Caco-2 (cell line): Measurements from ENCODE around the gene BHLHE23. TPM values are rescaled to one million over a fixed set of nuclear protein-coding genes. Genes with fewer than 3 reads are reported as not detected.

Experiments used
- BruUV-seq: library from RNA; stranded (reverse); fragments of 400-500 nt; replicated peaks from 2 replicates; lab custom pipeline; 2021; lab: Mats Ljungman, UMichigan
- CTCF ChIA-PET: fragments of 300-600 bp; sonication (Branson Sonifier 250); formaldehyde crosslinking; loops from one replicate; lab custom pipeline; 2022; ENCODE audit warnings: antibody characterized with exemption; lab: Charles Lee
- POLR2A ChIA-PET: fragments of 300-600 bp; sonication (Branson Sonifier 250); formaldehyde crosslinking; loops from one replicate; lab custom pipeline; 2022; ENCODE audit warnings: antibody characterized with exemption; lab: Charles Lee
- DNase-seq, 2 experiments: peaks; one replicate each; pipeline versions ENCODE4 v3.0.0 to v3.0.0-alpha.2; 2020 to 2022
- H3K27me3 ChIP-seq: replicated peaks from 2 replicates; pipeline ENCODE4 v1.6.0; 2011; ENCODE audit warnings: low read length; ENCODE audit not compliant: control insufficient read depth, insufficient read depth
- H3K36me3 ChIP-seq: 2 replicates; pipeline ENCODE4 v1.5.1; 2011; ENCODE audit warnings: low read length; ENCODE audit not compliant: control insufficient read depth, insufficient read depth
- H3K4me1 ChIP-seq: fragments of 250-450 bp; sonication (Bioruptor Pico); 2 replicates; pipeline ENCODE4 v1.5.1; 2020; ENCODE audit warnings: mild to moderate bottlenecking
- H3K4me3 ChIP-seq: 2 replicates; pipeline ENCODE4 v1.5.1; 2011; ENCODE audit warnings: low read depth, mild to moderate bottlenecking, control low read depth, low read length
- H3K9me3 ChIP-seq: fragments of 250-450 bp; sonication (Bioruptor Pico); 2 replicates; pipeline ENCODE4 v1.5.1; 2020; ENCODE audit warnings: mild to moderate bottlenecking, moderate library complexity
- H3K27ac Mint-ChIP-seq: one replicate; pipeline ENCODE4 v1.8.0; 2022; ENCODE audit warnings: mixed read lengths; ENCODE audit not compliant: unreplicated experiment
- H3K27me3 Mint-ChIP-seq: one replicate; pipeline ENCODE4 v1.8.0; 2022; ENCODE audit warnings: mixed read lengths; ENCODE audit not compliant: insufficient read depth, unreplicated experiment
- H3K36me3 Mint-ChIP-seq: one replicate; pipeline ENCODE4 v1.8.0; 2022; ENCODE audit warnings: mild to moderate bottlenecking, mixed read lengths; ENCODE audit not compliant: insufficient read depth, unreplicated experiment
- H3K4me1 Mint-ChIP-seq: one replicate; pipeline ENCODE4 v1.8.0; 2022; ENCODE audit warnings: low read depth, mixed read lengths; ENCODE audit not compliant: unreplicated experiment
- H3K4me3 Mint-ChIP-seq: one replicate; pipeline ENCODE4 v1.8.0; 2022; ENCODE audit warnings: mild to moderate bottlenecking, moderate library complexity, mixed read lengths; ENCODE audit not compliant: unreplicated experiment
- H3K9me3 Mint-ChIP-seq: one replicate; pipeline ENCODE4 v1.8.0; 2022; ENCODE audit warnings: mixed read lengths; ENCODE audit not compliant: unreplicated experiment
- CTCF ChIP-seq, 2 experiments: fragments of 200-600 bp in 1 of 2; IDR thresholded peaks; 1 replicate in 1 of 2; 2 replicates in 1 of 2; pipeline versions ENCODE4 v1.5.1 to v1.8.0; 2011 to 2022; ENCODE audit warnings: antibody characterized with exemption in 1 of 2, control low read depth in 1 of 2, inconsistent platforms in 1 of 2, low read depth in 1 of 2, low read length in 1 of 2, mild to moderate bottlenecking in 1 of 2, moderate library complexity in 1 of 2; ENCODE audit not compliant: insufficient read depth in 1 of 2, severe bottlenecking in 1 of 2, unreplicated experiment in 1 of 2
- intact Hi-C: fragments of 100-400 bp; cut with micrococcal nuclease; formaldehyde crosslinking; loops from one replicate; pipeline ENCODE4 v1.10.0; 2022; ENCODE audit not compliant: unreplicated experiment
- total RNA-seq: library from RNA; stranded (reverse); gene quantifications from 2 replicates; pipeline ENCODE4 v1.2.3, GENCODE V29; 2022

Gene BHLHE23
- total RNA-seq, 1 experiment from 2014 or later: 0.95 TPM

GRCh38 chr20:63007646-63008488 is 1.1 kb upstream of the BHLHE23 start:
- no peaks in the 10 kb centered on the region for H3K36me3 Mint-ChIP-seq
- Histone ChIP-seq H3K27me3 (no peaks in the 10 kb centered on the region), H3K9me3 (peaks cover 6% of the 10 kb centered on the region), H3K4me3 (no peak overlapping the region), H3K4me1 (peaks cover 17% of the 10 kb centered on the region), H3K36me3 (no peaks in the 10 kb centered on the region)
- peaks cover 18% of the 10 kb centered on the region for H3K4me1 Mint-ChIP-seq
- peak overlapping the region; percentile 66 for H3K4me3 Mint-ChIP-seq
- TF ChIP-seq CTCF (IDR thresholded peaks at IDR 0.05; ENCODE audit: insufficient read depth in 1 of 2, low read depth in 1 of 2, low read length in 1 of 2, severe bottlenecking in 1 of 2, unreplicated experiment in 1 of 2): no peak
- H3K27ac Mint-ChIP-seq: peak overlapping the region; percentile 89
- no TSS peak for BruUV-seq
- intact Hi-C loops: loop anchor here (2.0 kb wide), 1 partner anchor 135 kb away; no protein-coding TSS in a partner anchor
- H3K27me3 Mint-ChIP-seq: no peaks in the 10 kb centered on the region
- POLR2A ChIA-PET: interaction anchor here (0.6 to 1.1 kb wide), 2 partner anchors 36 to 115 kb away, joined by 3 to 5 read pairs; no protein-coding TSS in a partner anchor
- CTCF ChIA-PET: interaction anchor here (0.6 to 1.8 kb wide), 10 partner anchors 9 to 207 kb away, joined by 3 to 20 read pairs (median 6); no protein-coding TSS in a partner anchor
- peaks cover 2% of the 10 kb centered on the region for H3K9me3 Mint-ChIP-seq
- no peak for DNase-seq

- H3K4me3 ChIP-seq: no peak overlapping the region
- POLR2A ChIA-PET: no interaction called here
- Mint-ChIP-seq H3K4me3 (no peak overlapping the region), H3K27ac (no peak overlapping the region), H3K4me1 (peaks cover 18% of the 10 kb centered on the region), H3K27me3 (no peaks in the 10 kb centered on the region), H3K36me3 (no peaks in the 10 kb centered on the region), H3K9me3 (no peaks in the 10 kb centered on the region)
- intact Hi-C loops: no loop called here
- no peak for DNase-seq
- H3K4me1 ChIP-seq: peaks cover 17% of the 10 kb centered on the region
- CTCF ChIA-PET: interaction anchor here (0.5 to 0.6 kb wide), 2 partner anchors 35 to 966 kb away, joined by 3 to 5 read pairs; no protein-coding TSS in a partner anchor
- no peaks in the 10 kb centered on the region; the same call in 1 of the 2 replicates for H3K9me3 ChIP-seq
- no peaks in the 10 kb centered on the region for H3K27me3 ChIP-seq
- H3K36me3 ChIP-seq: no peaks in the 10 kb centered on the region
- no TSS peak for BruUV-seq
- TF ChIP-seq CTCF (IDR thresholded peaks at IDR 0.05; ENCODE audit: insufficient read depth in 1 of 2, low read depth in 1 of 2, low read length in 1 of 2, severe bottlenecking in 1 of 2, unreplicated experiment in 1 of 2): no peak
Observed at GRCh38 chr20:63007360-63007645, 539 bp upstream of the BHLHE23 start.

- intact Hi-C loops: no loop called here
- Mint-ChIP-seq H3K9me3 (no peaks in the 10 kb centered on the region), H3K4me3 (no peak overlapping the region), H3K4me1 (peaks cover 18% of the 10 kb centered on the region), H3K36me3 (no peaks in the 10 kb centered on the region), H3K27ac (no peak overlapping the region), H3K27me3 (no peaks in the 10 kb centered on the region)
- Histone ChIP-seq H3K9me3 (no peaks in the 10 kb centered on the region), H3K4me3 (no peak overlapping the region), H3K36me3 (no peaks in the 10 kb centered on the region), H3K4me1 (peaks cover 17% of the 10 kb centered on the region), H3K27me3 (no peaks in the 10 kb centered on the region)
- CTCF ChIA-PET: interaction anchor here (1.3 kb wide), 1 partner anchor 9 kb away, joined by 4 read pairs; no protein-coding TSS in a partner anchor
- no peak for TF ChIP-seq CTCF (IDR thresholded peaks at IDR 0.05; ENCODE audit: insufficient read depth in 1 of 2, low read depth in 1 of 2, low read length in 1 of 2, severe bottlenecking in 1 of 2, unreplicated experiment in 1 of 2)
- BruUV-seq: no TSS peak
- POLR2A ChIA-PET: interaction anchor here (0.6 kb wide), 1 partner anchor 34 kb away, joined by 10 read pairs; no protein-coding TSS in a partner anchor
- no peak for DNase-seq
Observed at GRCh38 chr20:63005862-63006539, 763 bp downstream of the BHLHE23 start.
